IMR-90 (cell line): ENCODE results near the gene ZNF502. TPM values are rescaled to one million over a fixed set of nuclear protein-coding genes. Genes with fewer than 3 reads are reported as not detected.

Source experiments
- ATAC-seq: fragments of 200-7000 bp; cut with Tn5 transposase; 2 replicates; pipeline ENCODE4 v1.9.1; 2020; ENCODE audit warnings: low read depth, mild to moderate bottlenecking, moderate library complexity
- BruUV-seq: library from RNA; stranded (reverse); fragments of 400-500 nt; replicated peaks from 2 replicates; lab custom pipeline; 2021; lab: Mats Ljungman, UMichigan
- CTCF ChIA-PET: fragments of 300-600 bp; formaldehyde crosslinking; extraction: SDS; loops from one replicate; lab custom pipeline; 2021; ENCODE audit warnings: antibody characterized with exemption; lab: Yijun Ruan, JAX
- POLR2A ChIA-PET: fragments of 300-600 bp; sonication (Branson Sonifier 250); formaldehyde crosslinking; loops from one replicate; lab custom pipeline; 2022; ENCODE audit warnings: antibody characterized with exemption; ENCODE audit not compliant: unreplicated experiment; lab: Charles Lee
- DNase-seq: peaks from one replicate; pipeline ENCODE4 v3.0.0; 2013
- H2AFZ ChIP-seq: replicated peaks from 2 replicates; pipeline ENCODE3; 2013; ENCODE audit warnings: low read length, mild to moderate bottlenecking; ENCODE audit not compliant: poor library complexity
- H2AK5ac ChIP-seq: 2 replicates; pipeline ENCODE4 v1.6.1; 2013; ENCODE audit warnings: low read depth, low read length, inconsistent platforms
- H2AK9ac ChIP-seq: replicated peaks from 2 replicates; pipeline ENCODE3; 2013; ENCODE audit warnings: mild to moderate bottlenecking, low read depth, low read length, moderate library complexity; ENCODE audit not compliant: poor library complexity
- H2BK120ac ChIP-seq: 2 replicates; pipeline ENCODE4 v1.6.1; 2013; ENCODE audit warnings: low read depth, low read length, inconsistent platforms
- H2BK15ac ChIP-seq: 3 replicates; pipeline ENCODE4 v1.6.1; 2013; ENCODE audit warnings: low read depth, low read length, inconsistent platforms
- H2BK20ac ChIP-seq: 2 replicates; pipeline ENCODE4 v1.6.1; 2013; ENCODE audit warnings: low read depth, mild to moderate bottlenecking, inconsistent platforms, low read length, moderate library complexity
- H2BK5ac ChIP-seq: 2 replicates; pipeline ENCODE4 v1.6.1; 2013; ENCODE audit warnings: mild to moderate bottlenecking, low read depth, low read length, inconsistent platforms; ENCODE audit not compliant: poor library complexity, severe bottlenecking
- H3K14ac ChIP-seq: replicated peaks from 2 replicates; pipeline ENCODE4 v1.6.1; 2013; ENCODE audit warnings: low read depth, low read length, inconsistent platforms
- H3K18ac ChIP-seq: 2 replicates; pipeline ENCODE4 v1.6.1; 2013; ENCODE audit warnings: low read depth, low read length, control low read depth
- H3K23ac ChIP-seq: 2 replicates; pipeline ENCODE4 v1.6.1; 2013; ENCODE audit warnings: low read depth, low read length, inconsistent platforms
- H3K27ac ChIP-seq: 2 replicates; pipeline ENCODE4 v1.5.1; 2013; ENCODE audit warnings: mild to moderate bottlenecking, control low read depth, low read length; ENCODE audit not compliant: insufficient read depth
- H3K27me3 ChIP-seq: 2 replicates; pipeline ENCODE4 v1.6.1; 2013; ENCODE audit warnings: low read length; ENCODE audit not compliant: control insufficient read depth, insufficient read depth
- H3K36me3 ChIP-seq: 2 replicates; pipeline ENCODE4 v1.6.1; 2013; ENCODE audit warnings: low read length, mixed read lengths; ENCODE audit not compliant: control insufficient read depth, insufficient read depth
- H3K4ac ChIP-seq: 2 replicates; pipeline ENCODE4 v1.6.1; 2013; ENCODE audit warnings: low read depth, low read length, inconsistent platforms
- H3K4me1 ChIP-seq: 2 replicates; pipeline ENCODE4 v1.6.1; 2013; ENCODE audit warnings: low read length, mixed read lengths; ENCODE audit not compliant: control insufficient read depth, insufficient read depth
- H3K4me2 ChIP-seq: 2 replicates; pipeline ENCODE4 v1.6.1; 2013; ENCODE audit warnings: low read depth, mild to moderate bottlenecking, control low read depth, low read length, moderate library complexity
- H3K4me3 ChIP-seq: 2 replicates; pipeline ENCODE4 v1.5.1; 2013; ENCODE audit warnings: low read depth, mild to moderate bottlenecking, control low read depth, low read length, moderate library complexity; ENCODE audit not compliant: insufficient read depth
- H3K56ac ChIP-seq: 2 replicates; pipeline ENCODE4 v1.6.1; 2013; ENCODE audit warnings: low read length, inconsistent platforms; ENCODE audit not compliant: insufficient read depth; ENCODE audit errors: extremely low read depth
- H3K79me1 ChIP-seq, 2 experiments: 2 replicates each; pipeline ENCODE4 v1.6.1; 2013; ENCODE audit warnings: low read length in 2 of 2, inconsistent platforms in 1 of 2, low read depth in 1 of 2
- H3K9ac ChIP-seq: 2 replicates; pipeline ENCODE4 v1.6.1; 2013; ENCODE audit warnings: low read depth, low read length, control low read depth
- H3K9me1 ChIP-seq: 2 replicates; pipeline ENCODE4 v1.6.1; 2013; ENCODE audit warnings: low read length, inconsistent platforms; ENCODE audit not compliant: insufficient read depth
- H3K9me3 ChIP-seq: 2 replicates; pipeline ENCODE4 v1.6.1; 2013; ENCODE audit warnings: low read length; ENCODE audit not compliant: control insufficient read depth, insufficient read depth
- H4K20me1 ChIP-seq: 2 replicates; pipeline ENCODE4 v1.6.1; 2013; ENCODE audit warnings: low read length, inconsistent platforms; ENCODE audit not compliant: insufficient read depth
- H4K5ac ChIP-seq: 2 replicates; pipeline ENCODE4 v1.6.1; 2013; ENCODE audit warnings: mild to moderate bottlenecking, low read depth, low read length, control low read depth
- H4K8ac ChIP-seq, 2 experiments: 2 replicates each; pipeline ENCODE4 v1.6.1; 2013; ENCODE audit warnings: low read depth in 2 of 2, low read length in 2 of 2, control low read depth in 1 of 2, inconsistent platforms in 1 of 2
- H4K91ac ChIP-seq: 2 replicates; pipeline ENCODE4 v1.6.1; 2013; ENCODE audit warnings: low read depth, low read length, inconsistent platforms; ENCODE audit not compliant: insufficient read depth
- MAZ ChIP-seq: IDR thresholded peaks from 2 replicates; pipeline ENCODE4 v1.6.1; 2012; ENCODE audit warnings: low read depth, mild to moderate bottlenecking, low read length, improper control_type of control experiment, moderate library complexity, borderline replicate concordance
- RCOR1 ChIP-seq: IDR thresholded peaks from 2 replicates; pipeline ENCODE4 v1.6.1; 2012; ENCODE audit warnings: mild to moderate bottlenecking, low read length, improper control_type of control experiment; ENCODE audit not compliant: insufficient replicate concordance
- WGBS, 2 experiments: methylation state at CpG; one replicate each; pipeline versions ENCODE4 v1.1.5 to v1.1.7; 2013; ENCODE audit warnings: missing lambda C conversion rate in 2 of 2; ENCODE audit not compliant: insufficient read length in 1 of 2; ENCODE audit errors: extremely low coverage in 2 of 2; 5-methylcytosine and 5-hydroxymethylcytosine counted together
- dilution Hi-C: fragments of 300-500 bp; cut with HindIII; formaldehyde crosslinking; loops from one replicate; pipeline ENCODE4 v1.14.3; 2018; ENCODE audit warnings: low sequenced_read_pairs; ENCODE audit not compliant: unreplicated experiment
- in situ Hi-C: fragments of 300-500 bp; cut with MboI; formaldehyde crosslinking; loops from 3 replicates; pipeline ENCODE4 v1.14.3; 2019; ENCODE audit warnings: low sequenced_read_pairs, inconsistent platforms, mixed read lengths
- intact Hi-C: fragments of 100-400 bp; cut with micrococcal nuclease; formaldehyde crosslinking; loops from 2 replicates; pipeline ENCODE4 v1.10.0; 2022
- polyA plus RNA-seq, 3 experiments: library from polyadenylated mRNA; depleted of rRNA; stranded (reverse); fragments of >200 nt; gene quantifications; 2 replicates each; pipeline ENCODE4 v1.2.3, GENCODE V29; 2012; ENCODE audit warnings: low replicate concordance in 1 of 3
- total RNA-seq: library from RNA; depleted of rRNA; stranded (reverse); fragments of >200 nt; gene quantifications from 2 replicates; pipeline ENCODE4 v1.2.3, GENCODE V29; 2012
- TF ChIP-seq, protein P1 (sequence below): fragments of 150-350 bp; IDR thresholded peaks from 2 replicates; pipeline ENCODE4 v1.6.1; 2017; ENCODE audit warnings: mild to moderate bottlenecking, antibody characterized with exemption, low read length, low read depth

Gene ZNF502
- total and polyA plus RNA-seq, 2 of the 4 experiments (the other 2 are of a cell fraction): 2.1 to 5.7 TPM

DNA sequence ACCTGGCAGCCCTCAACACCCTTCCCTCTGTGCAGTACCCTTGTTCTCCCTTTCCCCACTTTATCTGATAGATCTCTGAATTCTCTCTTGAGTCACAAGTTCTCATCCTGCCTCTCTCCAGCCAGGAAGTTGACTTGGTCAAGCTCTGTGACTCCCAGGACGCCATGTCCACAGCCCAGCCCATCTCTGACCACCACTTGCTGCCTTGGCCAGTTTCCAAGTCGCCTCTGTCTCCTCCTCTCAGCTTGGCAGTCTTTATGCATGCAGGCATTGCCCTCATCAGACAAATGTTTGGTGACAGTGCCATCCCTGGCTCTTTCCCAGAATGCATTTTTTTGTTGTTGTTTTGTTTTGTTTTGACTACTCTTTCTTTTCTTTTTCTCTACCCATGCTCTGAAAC, 38.2 kb upstream of the ZNF502 start:
- Histone ChIP-seq H3K4ac (no peak overlapping the region), H4K5ac (no peak overlapping the region), H3K27ac (no peak overlapping the region), H4K20me1 (no peaks in the 10 kb centered on the region), H3K27me3 (no peaks in the 10 kb centered on the region), H3K4me3 (no peak overlapping the region), H2AK9ac (no peak overlapping the region), H2BK120ac (no peak overlapping the region), H4K8ac (no peak overlapping the region), H4K91ac (no peak overlapping the region), H2AFZ (no peak overlapping the region), H2BK20ac (no peak overlapping the region), H3K9me3 (peaks cover 5% of the 10 kb centered on the region), H2BK5ac (no peak overlapping the region), H3K18ac (no peak overlapping the region), H3K56ac (no peak overlapping the region), H3K4me2 (no peak overlapping the region), H3K14ac (no peak overlapping the region), H3K79me1 (no peaks in the 10 kb centered on the region), H3K23ac (no peak overlapping the region), H3K9ac (no peak overlapping the region), H3K36me3 (no peaks in the 10 kb centered on the region), H2AK5ac (no peak overlapping the region), H3K4me1 (no peaks in the 10 kb centered on the region), H2BK15ac (no peak overlapping the region), H3K9me1 (no peaks in the 10 kb centered on the region)
- ChIA-PET POLR2A (no interaction called here), CTCF (no interaction called here)
- DNase-seq (no peak), ATAC-seq (no peak)
- dilution Hi-C loops: no loop called here
- no TSS peak for BruUV-seq
- no CpG with 5 or more reads among the region's 2 CpGs for WGBS, 2 experiments
- in situ Hi-C loops: no loop called here
- intact Hi-C loops: no loop called here
- TF ChIP-seq MAZ: no peak
- TF ChIP-seq, protein P1, sequence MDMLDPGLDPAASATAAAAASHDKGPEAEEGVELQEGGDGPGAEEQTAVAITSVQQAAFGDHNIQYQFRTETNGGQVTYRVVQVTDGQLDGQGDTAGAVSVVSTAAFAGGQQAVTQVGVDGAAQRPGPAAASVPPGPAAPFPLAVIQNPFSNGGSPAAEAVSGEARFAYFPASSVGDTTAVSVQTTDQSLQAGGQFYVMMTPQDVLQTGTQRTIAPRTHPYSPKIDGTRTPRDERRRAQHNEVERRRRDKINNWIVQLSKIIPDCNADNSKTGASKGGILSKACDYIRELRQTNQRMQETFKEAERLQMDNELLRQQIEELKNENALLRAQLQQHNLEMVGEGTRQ: no peak
- no peak for TF ChIP-seq RCOR1
